Skeletal muscle satellite cell (primary cell): Measurements from ENCODE around the gene FGF8.

ENCODE experiments used
- H3K27me3 ChIP-seq: 2 replicates; pipeline ENCODE4 v1.7.0; 2013; ENCODE audit warnings: low read length; ENCODE audit not compliant: control insufficient read depth, insufficient read depth
- H3K36me3 ChIP-seq: 2 replicates; pipeline ENCODE4 v1.7.0; 2013; ENCODE audit warnings: mild to moderate bottlenecking, control low read depth, low read length; ENCODE audit not compliant: insufficient read depth
- H3K4me1 ChIP-seq: 2 replicates; pipeline ENCODE4 v1.7.0; 2013; ENCODE audit warnings: low read length; ENCODE audit not compliant: control insufficient read depth, insufficient read depth
- H3K4me2 ChIP-seq: 2 replicates; pipeline ENCODE4 v1.7.0; 2013; ENCODE audit warnings: mild to moderate bottlenecking, low read length
- H3K4me3 ChIP-seq: 2 replicates; pipeline ENCODE4 v1.7.0; 2013; ENCODE audit warnings: low read length
- H3K9ac ChIP-seq: 2 replicates; pipeline ENCODE4 v1.7.0; 2013; ENCODE audit warnings: mild to moderate bottlenecking, low read depth, low read length, moderate library complexity
- H3K9me3 ChIP-seq: replicated peaks from 2 replicates; pipeline ENCODE4 v1.7.0; 2013; ENCODE audit warnings: mild to moderate bottlenecking, control low read depth, low read length

The FGF8 gene

DNA sequence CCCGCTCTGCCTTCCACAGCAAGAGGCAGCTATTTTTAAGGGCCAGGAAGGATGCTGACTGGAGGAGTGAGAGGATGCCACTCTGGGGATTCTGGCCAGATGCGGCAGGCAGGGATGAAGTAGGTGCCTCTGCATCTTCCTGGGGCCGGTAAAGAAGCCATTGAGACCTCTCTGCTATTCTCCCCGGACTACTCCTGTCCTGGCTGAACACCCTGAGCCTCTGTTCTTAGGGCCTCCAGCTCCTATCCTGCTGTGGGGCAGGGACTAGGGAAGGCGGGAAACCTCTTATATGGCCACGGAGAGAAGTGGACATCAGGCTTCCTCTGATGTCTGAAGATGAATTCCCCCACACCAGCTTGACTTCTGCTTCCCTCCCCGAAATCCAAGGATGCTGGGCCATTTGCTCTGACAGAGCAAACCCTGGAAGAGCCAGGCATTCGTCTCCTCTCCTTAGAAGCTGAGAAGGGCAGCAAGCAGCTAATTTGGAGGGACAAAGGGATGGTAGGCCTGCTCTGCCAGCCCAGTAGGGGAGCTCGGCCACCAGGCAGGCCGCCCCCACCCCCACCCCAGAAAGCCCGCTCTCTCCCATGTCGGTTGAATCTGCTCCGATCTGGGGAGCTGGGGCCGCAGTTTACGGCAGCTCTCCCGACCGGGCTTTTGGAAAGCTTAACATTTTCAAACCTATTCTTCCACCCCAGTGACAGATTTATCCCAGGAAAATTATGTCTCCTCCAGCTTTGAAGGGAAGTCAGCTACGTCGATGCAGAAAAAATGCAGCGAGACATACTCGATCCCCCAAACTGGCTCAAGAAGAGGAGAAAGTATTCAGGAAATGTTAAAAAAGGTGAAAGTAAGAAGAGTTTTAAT is 2.8 kb downstream of the FGF8 start:
- no peaks in the 10 kb centered on the region for H3K36me3 ChIP-seq
- H3K4me2 ChIP-seq = no peak overlapping the region
- H3K9me3 ChIP-seq = no peaks in the 10 kb centered on the region
- no peaks in the 10 kb centered on the region for H3K4me1 ChIP-seq
- no peak overlapping the region for H3K9ac ChIP-seq
- no peak overlapping the region for H3K4me3 ChIP-seq
- peaks cover 60% of the 10 kb centered on the region for H3K27me3 ChIP-seq

GRCh38 chr10:101772017-101772894 is 3.7 kb downstream of the FGF8 start:
- Histone ChIP-seq H3K4me2 (no peak overlapping the region), H3K9me3 (no peaks in the 10 kb centered on the region), H3K4me1 (no peaks in the 10 kb centered on the region), H3K4me3 (no peak overlapping the region), H3K36me3 (no peaks in the 10 kb centered on the region), H3K9ac (no peak overlapping the region), H3K27me3 (peaks cover 67% of the 10 kb centered on the region)

- H3K4me3 ChIP-seq = no peak overlapping the region
- peaks cover 71% of the 10 kb centered on the region for H3K27me3 ChIP-seq
- no peaks in the 10 kb centered on the region for H3K36me3 ChIP-seq
- no peaks in the 10 kb centered on the region for H3K9me3 ChIP-seq
- H3K9ac ChIP-seq = no peak overlapping the region
- no peaks in the 10 kb centered on the region for H3K4me1 ChIP-seq
- H3K4me2 ChIP-seq = no peak overlapping the region
Measured at GRCh38 chr10:101771380-101771779, 4.5 kb downstream of the FGF8 start.

- H3K4me1 ChIP-seq = no peaks in the 10 kb centered on the region
- H3K9ac ChIP-seq = no peak overlapping the region
- no peak overlapping the region for H3K4me3 ChIP-seq
- H3K36me3 ChIP-seq = no peaks in the 10 kb centered on the region
- H3K27me3 ChIP-seq = peaks cover 77% of the 10 kb centered on the region
- H3K4me2 ChIP-seq = no peak overlapping the region
- no peaks in the 10 kb centered on the region for H3K9me3 ChIP-seq
Measured at GRCh38 chr10:101770331-101771215, 5.3 kb downstream of the FGF8 start.

- Histone ChIP-seq H3K9ac (no peak overlapping the region), H3K4me1 (no peaks in the 10 kb centered on the region), H3K4me3 (no peak overlapping the region), H3K27me3 (peaks cover 77% of the 10 kb centered on the region), H3K36me3 (no peaks in the 10 kb centered on the region), H3K4me2 (no peak overlapping the region), H3K9me3 (no peaks in the 10 kb centered on the region)
Measured at GRCh38 chr10:101769541-101770180, 6.3 kb downstream of the FGF8 start.

DNA sequence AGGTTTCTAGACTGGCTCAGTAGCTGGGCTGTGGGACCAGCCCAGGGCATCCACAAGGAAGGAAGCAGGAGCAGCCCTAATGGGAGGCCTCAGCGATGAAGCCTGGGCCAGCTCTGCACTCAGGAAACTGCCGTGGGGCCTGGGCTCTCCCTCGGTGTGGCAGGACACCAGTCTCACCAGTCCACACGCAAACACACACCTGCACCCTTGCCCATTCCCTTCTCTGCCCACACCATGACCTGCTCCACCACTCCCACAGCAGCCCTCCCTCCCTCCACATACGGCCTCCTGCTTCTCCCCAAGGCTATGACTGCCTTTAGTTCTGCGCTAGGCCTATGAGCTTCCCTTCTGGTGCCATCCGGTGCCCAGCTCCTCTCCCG is 7.1 kb downstream of the FGF8 start:
- Histone ChIP-seq H3K36me3 (no peaks in the 10 kb centered on the region), H3K27me3 (peaks cover 71% of the 10 kb centered on the region), H3K4me2 (no peak overlapping the region), H3K9me3 (no peaks in the 10 kb centered on the region), H3K4me1 (no peaks in the 10 kb centered on the region), H3K9ac (no peak overlapping the region), H3K4me3 (no peak overlapping the region)

GRCh38 chr10:101767966-101768790 is 7.7 kb downstream of the FGF8 start:
- Histone ChIP-seq H3K4me3 (no peak overlapping the region), H3K27me3 (peaks cover 71% of the 10 kb centered on the region), H3K9ac (no peak overlapping the region)

GRCh38 chr10:101767600-101767945 is 8.3 kb downstream of the FGF8 start:
- H3K9ac ChIP-seq = no peak overlapping the region
- H3K27me3 ChIP-seq = peaks cover 65% of the 10 kb centered on the region
- H3K4me1 ChIP-seq = no peaks in the 10 kb centered on the region
- H3K9me3 ChIP-seq = no peaks in the 10 kb centered on the region
- H3K4me2 ChIP-seq = no peak overlapping the region
- H3K36me3 ChIP-seq = no peaks in the 10 kb centered on the region
- H3K4me3 ChIP-seq = no peak overlapping the region

More at GRCh38 chr10:101767966-101768790, 7.7 kb downstream of the FGF8 start:
- no peaks in the 10 kb centered on the region for H3K9me3 ChIP-seq
- H3K4me2 ChIP-seq = no peak overlapping the region
- no peaks in the 10 kb centered on the region for H3K36me3 ChIP-seq
- H3K4me1 ChIP-seq = no peaks in the 10 kb centered on the region

DNA sequence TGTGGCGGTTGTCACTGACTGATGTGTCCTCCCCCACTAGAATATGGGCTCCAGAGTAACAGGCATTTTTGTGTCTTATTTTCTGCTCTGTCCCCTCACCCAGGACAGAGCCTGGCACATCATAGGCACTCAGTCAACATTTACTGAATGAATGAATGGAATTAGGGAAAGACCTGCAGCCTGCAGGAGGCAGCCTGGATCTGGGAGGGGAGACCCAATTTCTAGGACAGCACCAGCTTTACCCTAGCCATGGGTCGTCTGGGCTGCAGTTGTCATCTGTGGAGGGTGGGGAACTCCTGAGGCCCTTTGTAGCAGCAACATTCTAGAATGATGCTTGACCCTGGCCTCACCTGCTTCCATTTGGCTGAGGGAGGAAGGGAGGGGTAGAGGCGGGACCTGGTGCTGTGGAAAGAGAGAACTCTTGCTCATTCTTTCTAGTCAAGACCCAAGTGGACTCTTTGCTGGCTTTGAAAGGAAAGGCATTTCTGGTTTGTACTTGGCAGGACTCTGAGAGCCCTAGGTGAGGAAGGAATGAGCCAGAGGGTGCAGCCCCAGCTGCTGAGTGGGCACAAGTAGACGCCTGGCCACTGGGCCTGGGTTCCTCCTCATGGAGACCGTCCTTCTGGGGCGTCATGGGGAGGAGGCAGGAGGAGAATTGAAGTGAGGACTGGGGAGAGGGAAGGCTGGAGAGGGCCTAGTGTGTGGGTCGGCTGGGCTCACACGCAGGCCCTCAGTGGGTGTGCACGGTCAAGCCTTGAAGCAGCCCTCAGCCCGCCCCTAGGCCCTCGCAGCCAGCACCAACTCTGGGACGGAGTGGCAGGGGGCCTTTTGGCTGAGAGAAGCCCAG is 8.9 kb downstream of the FGF8 start:
- no peaks in the 10 kb centered on the region for H3K36me3 ChIP-seq
- H3K4me3 ChIP-seq = no peak overlapping the region
- no peak overlapping the region for H3K4me2 ChIP-seq
- H3K9ac ChIP-seq = no peak overlapping the region
- H3K4me1 ChIP-seq = no peaks in the 10 kb centered on the region
- H3K9me3 ChIP-seq = no peaks in the 10 kb centered on the region
- peaks cover 63% of the 10 kb centered on the region for H3K27me3 ChIP-seq

- Histone ChIP-seq H3K36me3 (no peaks in the 10 kb centered on the region), H3K4me3 (no peak overlapping the region), H3K4me1 (no peaks in the 10 kb centered on the region), H3K4me2 (no peak overlapping the region), H3K9ac (no peak overlapping the region), H3K9me3 (no peaks in the 10 kb centered on the region), H3K27me3 (peaks cover 60% of the 10 kb centered on the region)
Measured at GRCh38 chr10:101766306-101766705, 9.6 kb downstream of the FGF8 start.
